ENCODE results near the gene OTOF.

GRCh38 chr2:26520148-26520449 is 42.2 kb upstream of the OTOF start:
- TF ChIP-seq POLR2A (IDR thresholded peaks at IDR 0.05; ENCODE audit: low read length): no peak
- no peak for TF ChIP-seq GATA1 (IDR thresholded peaks at IDR 0.05; ENCODE audit: low read depth, low read length)
